ENCODE data around the gene ACOXL. TPM values are rescaled to one million over a fixed set of nuclear protein-coding genes. Genes with fewer than 3 reads are reported as not detected.
A peak's percentile ranks its signal among the peaks of the same experiment; 100 is the strongest.

Gene ACOXL
- total RNA-seq, 1 donor from 2014 or later: not detected

- FAIRE-seq: no peak
These were observed 15.4 kb downstream of the ACOXL start for GRCh38 chr2:110747522-110748488.

DNA sequence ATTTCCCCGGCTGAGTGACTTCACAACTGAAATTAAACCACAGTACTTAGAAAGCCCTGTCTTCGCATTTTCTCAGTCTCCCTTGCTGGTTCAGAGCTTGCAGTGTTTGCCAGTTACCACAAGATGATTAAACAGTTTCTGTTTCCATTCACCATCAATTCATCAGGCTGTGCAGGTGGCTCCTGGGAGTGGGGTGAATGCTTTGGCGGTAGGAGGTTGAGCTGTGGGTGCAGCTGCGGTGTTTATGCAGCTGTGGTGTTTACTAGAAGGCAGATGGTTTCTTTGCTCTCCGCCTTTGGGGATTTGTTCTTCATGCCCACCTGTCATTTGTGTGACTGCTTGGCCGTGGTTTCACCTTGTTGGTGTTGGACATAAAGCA lies 16.1 kb downstream of the ACOXL start:
- no peak for DNase-seq (ENCODE audit: low spot score in 2 of 2)
- no peak for FAIRE-seq

More at GRCh38 chr2:110747522-110748488, 15.4 kb downstream of the ACOXL start:
- DNase-seq (ENCODE audit: low spot score in 2 of 2): no peak

- no peak for FAIRE-seq
- no peak for DNase-seq (ENCODE audit: low spot score in 2 of 2)
These were observed 19.3 kb downstream of the ACOXL start for GRCh38 chr2:110751642-110752041.

GRCh38 chr2:110752871-110753270 lies 20.5 kb downstream of the ACOXL start:
- FAIRE-seq (no peak), DNase-seq (ENCODE audit: low spot score in 2 of 2) (no peak)

GRCh38 chr2:110755491-110756078 lies 23.2 kb downstream of the ACOXL start:
- no peak for DNase-seq (ENCODE audit: low spot score in 2 of 2)
- FAIRE-seq: peak; percentile 72

DNA sequence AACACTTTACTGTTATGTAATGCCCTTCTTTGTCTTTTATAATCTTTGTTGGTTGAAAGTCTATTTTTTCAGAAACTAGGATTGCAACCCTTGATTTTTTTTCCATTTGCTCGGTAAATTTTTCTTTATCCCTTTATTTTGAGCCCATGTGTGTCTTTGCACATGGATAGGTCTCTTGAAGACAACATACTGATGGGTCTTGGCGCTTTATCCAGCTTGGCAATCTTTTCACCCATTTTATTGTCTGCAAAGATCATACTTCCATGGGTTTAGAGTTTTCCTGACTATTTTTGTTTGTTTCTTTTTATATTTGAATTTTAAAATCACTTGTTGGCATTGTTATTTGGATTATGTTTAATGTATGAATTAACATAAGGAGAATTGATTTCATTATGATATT lies 27.0 kb downstream of the ACOXL start:
- DNase-seq (ENCODE audit: low spot score in 2 of 2) (no peak), FAIRE-seq (no peak)

DNA sequence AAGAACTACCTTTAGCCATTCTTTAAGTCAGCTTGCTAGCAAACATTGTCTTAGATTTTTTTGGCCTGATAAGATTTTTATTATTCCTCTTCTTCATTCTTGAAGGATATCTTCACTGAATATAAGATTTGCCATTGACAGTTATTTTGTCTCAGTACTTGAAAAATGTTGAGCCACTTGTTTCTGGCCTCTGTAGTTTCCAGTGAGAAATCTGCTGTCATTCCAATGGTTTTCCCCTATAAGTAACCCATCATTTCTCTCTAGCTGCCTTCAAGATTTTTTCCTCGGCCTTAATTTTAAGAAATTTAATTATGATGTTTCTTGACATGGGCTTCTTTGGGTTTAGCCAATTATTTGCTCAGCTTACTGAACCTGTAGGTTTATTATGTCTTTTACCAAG lies 32.6 kb downstream of the ACOXL start:
- FAIRE-seq (no peak), DNase-seq (ENCODE audit: low spot score in 2 of 2) (no peak)

DNA sequence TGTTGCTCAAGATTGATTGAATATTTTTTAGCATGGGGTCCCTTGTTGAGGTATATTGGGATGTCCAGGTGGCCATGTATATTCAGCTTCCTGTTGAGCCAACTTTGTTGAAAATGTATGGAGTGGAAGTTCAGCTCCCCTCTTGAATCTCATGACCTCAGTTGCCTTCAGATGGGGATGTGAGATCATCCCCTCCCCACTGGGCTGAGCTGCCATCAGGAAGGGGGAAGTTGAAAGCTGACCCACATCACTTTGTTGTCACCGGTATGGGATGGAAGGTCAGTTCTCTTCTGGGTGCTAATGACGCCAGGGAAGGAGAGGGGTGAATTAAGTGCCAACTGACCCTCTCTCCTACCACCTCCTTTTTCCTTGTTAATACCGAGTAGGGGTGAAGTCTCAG lies 33.9 kb downstream of the ACOXL start:
- no peak for FAIRE-seq
- no peak for DNase-seq (ENCODE audit: low spot score in 2 of 2)

- DNase-seq (ENCODE audit: low spot score in 2 of 2) (no peak), FAIRE-seq (no peak)
These were observed 36.2 kb downstream of the ACOXL start for GRCh38 chr2:110768591-110768990.

DNA sequence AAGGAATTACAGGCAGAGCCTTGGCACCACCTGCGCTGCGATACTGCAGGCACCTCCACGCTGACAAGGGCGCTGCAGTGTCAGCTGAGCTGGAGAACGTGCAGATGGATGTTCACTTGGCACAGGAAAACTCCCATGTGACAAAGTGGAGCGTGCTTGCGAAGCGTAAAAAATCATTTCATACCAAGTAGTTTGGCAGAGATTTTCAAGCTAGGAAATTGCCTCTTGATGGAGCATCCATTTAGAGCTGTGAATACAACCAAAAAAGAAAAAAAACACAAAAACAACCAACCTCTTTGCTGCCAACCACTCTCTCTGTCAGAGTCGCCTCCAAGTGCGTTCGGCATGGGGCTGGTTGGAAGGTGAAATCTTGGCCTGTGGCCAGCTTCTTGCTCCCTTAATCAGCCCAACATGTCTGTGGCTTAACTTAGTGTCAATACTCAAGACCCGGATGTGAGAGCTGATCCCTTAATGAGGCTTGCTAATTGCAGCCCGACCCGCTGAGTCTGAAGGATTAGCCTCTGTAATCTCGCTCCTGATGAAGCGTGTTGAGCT lies 38.1 kb downstream of the ACOXL start:
- FAIRE-seq (no peak), DNase-seq (ENCODE audit: low spot score in 2 of 2) (no peak)

DNA sequence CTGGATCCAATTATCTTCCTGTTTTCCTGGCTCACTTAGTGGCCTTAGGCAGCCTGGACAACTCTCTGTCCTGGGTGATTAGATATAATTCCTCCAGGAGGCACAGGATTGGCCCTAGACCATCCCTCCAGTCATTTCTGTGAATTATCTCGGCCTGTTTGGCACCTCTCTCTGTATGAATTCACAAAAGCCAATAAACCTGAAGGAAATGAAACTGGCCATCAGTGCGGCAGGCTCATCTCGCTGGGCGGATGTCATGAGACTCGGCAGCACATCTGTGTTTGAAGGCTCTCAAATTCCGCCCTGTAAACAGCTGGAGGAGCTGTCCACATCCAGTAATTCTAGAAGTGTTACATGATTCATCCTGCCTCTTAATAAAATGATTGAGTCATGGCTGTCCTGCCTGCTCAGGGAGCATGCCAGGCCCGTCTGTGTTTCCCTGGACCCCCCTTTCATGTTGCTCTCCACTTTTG lies 38.6 kb downstream of the ACOXL start:
- FAIRE-seq (no peak), DNase-seq (ENCODE audit: low spot score in 2 of 2) (no peak)

DNA sequence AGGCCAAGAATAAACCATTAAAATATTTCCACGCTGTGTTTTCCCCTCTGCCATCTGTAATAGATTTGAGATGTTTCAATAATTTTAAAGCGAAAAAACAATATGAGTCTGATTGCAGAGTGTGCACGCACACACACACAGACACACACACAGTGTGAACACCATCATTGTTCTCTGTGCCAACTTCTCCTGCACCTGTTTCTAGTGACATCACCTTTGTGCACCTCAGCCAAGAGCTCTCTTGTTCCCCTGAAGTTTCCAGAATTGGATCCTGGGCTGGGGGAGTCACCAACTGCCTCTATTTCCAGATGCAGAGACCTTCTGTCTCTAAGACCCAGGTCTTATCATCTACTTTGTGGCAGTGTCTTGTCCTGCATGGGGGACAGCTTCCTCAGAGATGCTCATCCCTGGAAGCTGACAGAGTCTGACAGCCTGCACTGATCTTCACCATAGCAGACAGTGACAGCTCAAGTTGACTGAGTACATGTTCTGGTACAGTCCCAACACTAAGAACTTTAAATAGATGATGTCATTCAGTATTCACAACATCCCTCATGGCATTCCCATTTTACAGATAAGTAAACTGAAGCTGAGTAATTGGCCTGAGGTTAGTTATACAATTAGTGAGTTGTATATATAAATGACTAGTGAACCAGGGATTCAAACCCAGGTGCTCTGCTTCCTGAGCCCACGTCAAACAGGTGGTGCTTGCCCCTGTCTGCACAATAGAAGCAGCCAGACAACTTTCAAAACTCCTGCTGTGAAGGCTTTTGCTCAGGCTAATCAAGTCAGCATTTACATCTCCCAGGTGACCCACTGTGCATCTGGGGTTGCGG lies 39.4 kb downstream of the ACOXL start:
- DNase-seq (ENCODE audit: low spot score in 2 of 2): no peak
- no peak for FAIRE-seq

GRCh38 chr2:110772383-110772755 lies 40.0 kb downstream of the ACOXL start:
- no peak for FAIRE-seq
- no peak for DNase-seq (ENCODE audit: low spot score in 2 of 2)

DNA sequence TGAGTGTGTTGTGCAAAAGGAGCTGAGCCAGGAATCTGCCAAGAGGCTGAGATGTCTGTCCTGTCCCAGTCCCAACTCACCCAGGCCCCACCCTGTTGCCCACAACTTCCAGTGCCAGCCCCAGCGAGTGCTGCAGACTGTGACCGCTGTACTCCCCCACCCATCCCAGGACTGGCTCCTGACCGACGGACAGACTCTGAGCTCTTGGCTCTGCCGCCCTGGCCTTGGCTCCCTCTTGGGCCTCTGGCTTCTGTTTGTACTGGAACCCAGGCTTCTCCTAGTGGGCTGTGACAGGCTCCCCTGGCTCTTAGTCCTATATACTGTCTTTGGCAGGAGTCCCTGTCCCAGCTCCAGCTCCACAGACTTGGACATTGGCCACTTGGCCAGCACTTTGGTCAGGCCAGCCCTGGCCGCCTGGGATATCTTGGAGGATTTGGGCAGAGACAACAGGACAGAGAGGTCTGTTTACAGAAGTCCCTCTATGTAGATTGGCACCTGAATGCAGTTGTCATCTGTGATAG lies 41.1 kb downstream of the ACOXL start:
- DNase-seq (ENCODE audit: low spot score in 2 of 2) (no peak), FAIRE-seq (no peak)

DNA sequence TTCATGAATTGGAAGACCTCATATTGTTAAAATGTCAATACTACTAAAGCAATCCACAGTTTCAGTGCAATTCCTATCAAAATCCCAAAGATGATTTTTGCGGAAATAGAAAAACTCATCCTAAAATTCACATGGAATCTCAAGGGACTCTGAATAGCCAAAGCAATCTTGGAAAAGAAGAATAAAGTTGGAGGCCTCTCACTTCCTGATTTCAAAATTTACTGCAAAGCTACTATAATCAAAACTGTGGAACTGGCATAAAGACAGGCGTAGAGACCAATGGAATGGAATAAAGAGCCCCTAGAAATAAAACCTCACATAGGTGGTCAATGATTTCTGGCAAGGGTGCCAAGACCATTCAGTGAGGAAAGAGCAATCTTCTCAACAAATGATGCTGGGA lies 42.3 kb downstream of the ACOXL start:
- no peak for DNase-seq (ENCODE audit: low spot score in 2 of 2)
- FAIRE-seq: no peak

DNA sequence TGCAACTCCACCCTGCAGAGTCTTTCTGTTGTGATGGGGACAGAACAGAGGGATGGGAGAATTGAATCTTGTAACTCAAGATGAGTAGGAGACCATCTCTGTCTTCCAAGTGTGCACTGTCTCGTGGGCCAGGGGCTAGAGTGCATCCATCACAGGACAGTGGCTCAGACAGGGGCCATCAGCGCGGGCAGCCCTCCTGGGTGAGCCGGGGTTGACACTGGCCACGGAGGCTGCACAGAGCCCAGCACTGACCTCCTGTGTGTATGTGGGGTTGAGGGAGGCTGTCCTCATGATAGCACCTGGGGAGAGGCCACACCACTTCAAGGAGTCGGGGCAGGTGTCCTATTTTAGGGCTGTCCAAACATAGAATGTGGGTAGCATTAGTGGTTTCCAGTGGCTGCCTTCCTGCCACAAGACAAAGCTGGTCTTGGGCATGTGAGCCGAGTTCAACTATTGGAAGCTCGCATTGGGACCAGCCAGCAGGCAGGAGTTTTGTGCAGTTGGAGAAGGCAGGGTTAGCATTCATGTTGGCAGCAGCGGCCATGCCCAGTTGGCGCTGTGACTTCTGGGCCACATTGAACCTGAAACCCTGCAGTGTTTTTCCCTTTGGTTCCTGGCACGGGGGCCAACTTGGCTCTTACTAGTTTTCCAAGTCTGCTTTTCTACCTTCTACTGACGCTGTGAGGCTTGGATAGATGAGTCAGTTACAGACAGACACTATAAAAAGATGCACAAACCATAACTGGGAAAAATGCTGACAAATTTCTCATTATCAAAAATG lies 45.3 kb downstream of the ACOXL start:
- no peak for DNase-seq (ENCODE audit: low spot score in 2 of 2)
- no peak for FAIRE-seq

DNA sequence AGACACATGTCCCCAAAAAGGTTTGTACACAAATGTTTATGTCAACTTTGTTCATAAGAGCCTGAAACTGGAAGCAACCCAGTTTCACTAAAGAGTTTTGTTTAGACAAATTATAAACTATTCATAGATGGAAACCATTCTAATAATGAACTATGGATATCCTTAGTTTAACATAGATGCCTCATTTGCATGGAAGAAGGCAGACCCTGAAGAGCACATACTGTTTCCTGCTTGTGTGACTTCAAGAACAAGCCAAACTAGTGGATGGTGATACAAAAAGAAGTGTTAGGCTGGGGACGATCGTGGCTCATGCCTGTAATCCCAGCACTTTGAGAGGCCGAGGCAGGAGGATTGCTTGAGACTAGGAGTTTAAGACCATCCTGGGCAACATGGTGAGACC lies 48.1 kb downstream of the ACOXL start:
- FAIRE-seq (no peak), DNase-seq (ENCODE audit: low spot score in 2 of 2) (no peak)

- FAIRE-seq (no peak), DNase-seq (ENCODE audit: low spot score in 2 of 2) (no peak)
These were observed 51.0 kb downstream of the ACOXL start for GRCh38 chr2:110783196-110783873.

DNA sequence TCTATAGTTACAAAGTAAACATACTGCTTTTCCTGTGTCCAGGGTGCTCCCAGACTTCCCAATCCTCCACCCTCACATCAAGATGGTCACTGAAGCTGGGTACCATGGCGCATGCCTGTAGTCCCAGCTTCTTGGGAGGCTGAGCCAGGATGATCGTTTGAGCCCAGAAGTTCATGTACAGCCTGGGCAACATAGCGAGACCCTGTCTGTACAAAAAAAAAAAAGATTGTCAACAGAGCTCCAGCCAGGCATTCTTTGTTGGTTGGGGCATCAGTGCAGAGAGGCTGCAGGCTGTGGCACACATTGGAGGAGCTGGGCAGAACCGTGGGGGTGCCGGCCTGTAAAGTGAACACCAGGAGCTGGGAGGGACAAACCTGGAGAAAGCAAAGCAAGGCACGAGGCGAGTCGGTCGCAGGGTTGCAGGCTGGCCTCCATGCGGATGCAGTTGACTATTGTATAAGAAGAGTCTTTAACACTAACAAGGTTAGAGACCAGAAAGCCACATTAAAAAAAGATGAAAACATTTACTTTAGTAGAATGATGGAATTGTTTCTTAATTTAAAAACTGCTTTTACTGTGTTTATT lies 51.8 kb downstream of the ACOXL start:
- DNase-seq (ENCODE audit: low spot score in 2 of 2) (no peak), FAIRE-seq (no peak)

All from frontal cortex (tissue), 4 donors.